Liver (tissue), 9 donors: Measurements from ENCODE around the gene EIPR1. TPM values are rescaled to one million over a fixed set of nuclear protein-coding genes. Genes with fewer than 3 reads are reported as not detected.

ENCODE experiments used
- DNase-seq: peaks from one replicate; pipeline ENCODE4 v3.0.0-alpha.2; 2017; ENCODE audit warnings: low spot score
- H3K27ac ChIP-seq, 2 donors: one replicate each; pipeline ENCODE4 v1.7.0; 2013; ENCODE audit warnings: inconsistent platforms in 2 of 2, low read length in 2 of 2, control low read depth in 1 of 2, low read depth in 1 of 2, mild to moderate bottlenecking in 1 of 2
- H3K27me3 ChIP-seq, 4 donors: one replicate each; pipeline versions ENCODE4 v1.6.1 to v1.7.0; 2013; ENCODE audit warnings: low read length in 3 of 4, inconsistent platforms in 1 of 4, mild to moderate bottlenecking in 1 of 4, moderate library complexity in 1 of 4; ENCODE audit not compliant: control insufficient read depth in 4 of 4, insufficient read depth in 4 of 4
- H3K36me3 ChIP-seq, 4 donors: one replicate each; pipeline versions ENCODE4 v1.6.1 to v1.7.0; 2013; ENCODE audit warnings: low read length in 3 of 4, mild to moderate bottlenecking in 3 of 4, low read depth in 1 of 4, moderate library complexity in 1 of 4; ENCODE audit not compliant: control insufficient read depth in 4 of 4, insufficient read depth in 3 of 4
- H3K4me1 ChIP-seq, 4 donors: one replicate each; pipeline versions ENCODE4 v1.6.1 to v1.7.0; 2013; ENCODE audit warnings: low read length in 3 of 4, mild to moderate bottlenecking in 3 of 4, moderate library complexity in 1 of 4; ENCODE audit not compliant: control insufficient read depth in 4 of 4, insufficient read depth in 4 of 4
- H3K4me3 ChIP-seq, 3 donors: one replicate each; pipeline versions ENCODE4 v1.6.1 to v1.7.0; 2013; ENCODE audit warnings: low read length in 3 of 3, control low read depth in 1 of 3, low read depth in 1 of 3, mild to moderate bottlenecking in 1 of 3
- H3K9ac ChIP-seq, 2 donors: one replicate each; pipeline ENCODE4 v1.7.0; 2013; ENCODE audit warnings: low read length in 2 of 2, mild to moderate bottlenecking in 2 of 2, moderate library complexity in 2 of 2, control low read depth in 1 of 2, low read depth in 1 of 2
- H3K9me3 ChIP-seq, 4 donors: one replicate each; pipeline versions ENCODE4 v1.6.1 to v1.7.0; 2013; ENCODE audit warnings: low read length in 3 of 4; ENCODE audit not compliant: control insufficient read depth in 4 of 4
- ATF3 ChIP-seq: IDR thresholded peaks from 2 replicates; pipeline ENCODE4 v1.6.1; 2016; ENCODE audit warnings: antibody characterized with exemption
- CTCF ChIP-seq: fragments of 150-350 bp; IDR thresholded peaks from 2 replicates; pipeline ENCODE4 v1.5.1; 2017; ENCODE audit warnings: improper control_type of control experiment, low read depth, low read length; ENCODE audit not compliant: missing input control
- EGR1 ChIP-seq, 2 donors: IDR thresholded peaks; 2 replicates each; pipeline ENCODE4 v1.6.1; 2016 to 2018; ENCODE audit warnings: antibody characterized with exemption in 2 of 2, low read depth in 2 of 2
- FOXA1 ChIP-seq: IDR thresholded peaks from 2 replicates; pipeline ENCODE4 v1.6.1; 2016; ENCODE audit warnings: antibody characterized with exemption
- FOXA2 ChIP-seq: IDR thresholded peaks from 2 replicates; pipeline ENCODE4 v1.6.1; 2016; ENCODE audit warnings: antibody characterized with exemption
- GABPA ChIP-seq, 2 donors: IDR thresholded peaks in 1 of 2; conservative IDR thresholded peaks in 1 of 2; 2 replicates each; pipeline ENCODE4 v1.6.1; 2016; ENCODE audit warnings: antibody characterized with exemption in 2 of 2, mild to moderate bottlenecking in 1 of 2, moderate library complexity in 1 of 2
- HNF4G ChIP-seq: IDR thresholded peaks from 2 replicates; pipeline ENCODE4 v1.6.1; 2016; ENCODE audit warnings: antibody characterized with exemption
- MAX ChIP-seq: IDR thresholded peaks from 2 replicates; pipeline ENCODE4 v1.6.1; 2016; ENCODE audit warnings: antibody characterized with exemption
- NR2F2 ChIP-seq: IDR thresholded peaks from 2 replicates; pipeline ENCODE4 v1.6.1; 2016; ENCODE audit warnings: antibody characterized with exemption
- REST ChIP-seq: IDR thresholded peaks from 2 replicates; pipeline ENCODE4 v1.6.1; 2016; ENCODE audit warnings: antibody characterized with exemption, mild to moderate bottlenecking
- RXRA ChIP-seq, 2 donors: IDR thresholded peaks; 2 replicates each; pipeline ENCODE4 v1.6.1; 2017 to 2018; ENCODE audit warnings: antibody characterized with exemption in 2 of 2, mild to moderate bottlenecking in 1 of 2
- TAF1 ChIP-seq: conservative IDR thresholded peaks from 2 replicates; pipeline ENCODE4 v1.6.1; 2016; ENCODE audit warnings: antibody characterized with exemption, mild to moderate bottlenecking
- YY1 ChIP-seq: IDR thresholded peaks from 2 replicates; pipeline ENCODE4 v1.6.1; 2016; ENCODE audit warnings: antibody characterized with exemption, mild to moderate bottlenecking
- ZBTB33 ChIP-seq: IDR thresholded peaks from 2 replicates; pipeline ENCODE4 v1.6.1; 2016; ENCODE audit warnings: antibody characterized with exemption
- WGBS: extraction: QIAGEN DNeasy Blood & Tissue Kit; methylation state at CpG from one replicate; pipeline ENCODE4 v1.1.7; 2013; 5-methylcytosine and 5-hydroxymethylcytosine counted together
- polyA plus RNA-seq, 2 donors: library from polyadenylated mRNA; stranded (reverse) in 1 of 2; unstranded in 1 of 2; fragments of 200-250 nt in 1 of 2; fragments of >200 nt in 1 of 2; fragmentation: Nextera tagmentation in 1 of 2; extraction: Ambion mirVana in 1 of 2; gene quantifications; one replicate each; pipeline versions ENCODE4 v1.2.1 to v1.2.3, GENCODE V29; 2013 to 2015
- total RNA-seq, 2 donors: library from RNA; depleted of rRNA; stranded (reverse); fragments of >200 nt; gene quantifications; one replicate each; pipeline ENCODE4 v1.2.3, GENCODE V29; 2014
- donor health status: healthy.
- donor health status: healthy.
- donor health status: healthy.
- donor health status: healthy.
- donor health status: healthy.

Gene EIPR1
- total and polyA plus RNA-seq, 4 donors = 7.6 to 12.1 (median 11.4) TPM

- Histone ChIP-seq H3K4me3 (no peak overlapping the region), H3K36me3 (peaks cover 0 to 3% (median under 1%) of the 10 kb centered on the region in 4 donors), H3K27me3 (no peaks in the 10 kb centered on the region), H3K9me3 (no peaks in the 10 kb centered on the region), H3K4me1 (no peaks in the 10 kb centered on the region), H3K27ac (no peak overlapping the region), H3K9ac (no peak overlapping the region)
- no peak for DNase-seq
- no peak for TF ChIP-seq HNF4G
- TF ChIP-seq REST = no peak
- TF ChIP-seq FOXA1 = no peak
- no peak for TF ChIP-seq ATF3
- no peak for TF ChIP-seq FOXA2
- no peak for TF ChIP-seq EGR1 (IDR thresholded peaks at IDR 0.05; ENCODE audit: low read depth in 2 of 2)
- 97% methylated on average over 8 of the region's 8 CpGs for WGBS
These were observed 116.1 kb downstream of the EIPR1 start for GRCh38 chr2:3261511-3261910.

- DNase-seq = no peak
- 95% methylated on average over 6 of the region's 6 CpGs for WGBS
- TF ChIP-seq CTCF = no peak
- TF ChIP-seq TAF1 = no peak
- TF ChIP-seq RXRA (IDR thresholded peaks at IDR 0.05) = no peak
- TF ChIP-seq HNF4G = no peak
- TF ChIP-seq GABPA (IDR thresholded peaks at IDR 0.05 in 1 of 2, conservative IDR thresholded peaks at IDR 0.05 in 1 of 2) = no peak
- no peak for TF ChIP-seq ATF3
- no peak for TF ChIP-seq YY1
- TF ChIP-seq NR2F2 = no peak
- TF ChIP-seq ZBTB33 = no peak
- TF ChIP-seq FOXA2 = no peak
- TF ChIP-seq MAX = no peak
- Histone ChIP-seq H3K36me3 (peaks cover 0 to 4% (median under 1%) of the 10 kb centered on the region in 4 donors), H3K27me3 (no peaks in the 10 kb centered on the region), H3K27ac (no peak overlapping the region), H3K4me1 (no peaks in the 10 kb centered on the region), H3K4me3 (no peak overlapping the region), H3K9me3 (no peaks in the 10 kb centered on the region), H3K9ac (no peak overlapping the region)
These were observed 116.7 kb downstream of the EIPR1 start for GRCh38 chr2:3260959-3261358.
